ENCODE results near the gene C19orf47. TPM values are rescaled to one million over a fixed set of nuclear protein-coding genes. Genes with fewer than 3 reads are reported as not detected.

Gene C19orf47
- total RNA-seq, 1 donor from 2014 or later, result 16.1 TPM

DNA sequence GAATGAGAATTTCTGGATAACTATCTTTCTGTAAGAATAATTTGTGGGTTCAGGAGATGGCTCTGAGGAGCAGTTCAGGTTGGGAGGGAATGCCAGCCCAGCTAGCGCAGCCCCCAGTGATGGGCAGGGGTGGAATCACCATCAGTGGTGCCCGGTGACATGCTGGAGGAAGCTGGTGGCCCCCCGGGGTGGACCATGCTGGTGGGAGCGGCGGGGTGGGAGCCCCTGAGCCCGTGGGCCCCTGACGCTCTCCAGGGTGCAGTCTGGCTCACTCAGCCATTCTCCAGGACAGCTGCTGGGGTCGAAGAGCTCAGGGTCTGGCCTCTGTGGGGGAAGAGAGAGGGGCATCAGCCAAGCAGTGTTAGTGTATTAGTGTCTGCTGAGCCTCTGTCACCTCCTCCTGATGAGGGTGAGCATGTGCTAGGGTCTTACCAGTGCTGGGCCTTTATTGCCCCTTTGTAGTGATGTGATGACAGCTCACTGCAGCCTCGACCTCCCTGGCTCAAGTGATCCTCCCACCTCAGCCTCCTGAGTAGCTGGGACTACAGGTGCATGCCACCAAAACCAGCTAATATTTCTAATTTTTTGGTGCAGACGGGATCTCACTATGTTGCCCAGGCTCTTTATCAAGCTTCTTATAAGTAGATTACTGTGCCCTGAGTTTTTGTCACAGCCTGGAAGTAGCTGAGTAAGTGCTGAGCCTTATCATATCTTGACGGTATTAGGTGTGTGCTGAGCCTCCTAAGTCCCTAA, 31.4 kb upstream of the C19orf47 start:
- DNase-seq, result no peak
- no peak for ATAC-seq
- H3K36me3 ChIP-seq, result peaks cover 40% of the 10 kb centered on the region
- TF ChIP-seq, protein P1, sequence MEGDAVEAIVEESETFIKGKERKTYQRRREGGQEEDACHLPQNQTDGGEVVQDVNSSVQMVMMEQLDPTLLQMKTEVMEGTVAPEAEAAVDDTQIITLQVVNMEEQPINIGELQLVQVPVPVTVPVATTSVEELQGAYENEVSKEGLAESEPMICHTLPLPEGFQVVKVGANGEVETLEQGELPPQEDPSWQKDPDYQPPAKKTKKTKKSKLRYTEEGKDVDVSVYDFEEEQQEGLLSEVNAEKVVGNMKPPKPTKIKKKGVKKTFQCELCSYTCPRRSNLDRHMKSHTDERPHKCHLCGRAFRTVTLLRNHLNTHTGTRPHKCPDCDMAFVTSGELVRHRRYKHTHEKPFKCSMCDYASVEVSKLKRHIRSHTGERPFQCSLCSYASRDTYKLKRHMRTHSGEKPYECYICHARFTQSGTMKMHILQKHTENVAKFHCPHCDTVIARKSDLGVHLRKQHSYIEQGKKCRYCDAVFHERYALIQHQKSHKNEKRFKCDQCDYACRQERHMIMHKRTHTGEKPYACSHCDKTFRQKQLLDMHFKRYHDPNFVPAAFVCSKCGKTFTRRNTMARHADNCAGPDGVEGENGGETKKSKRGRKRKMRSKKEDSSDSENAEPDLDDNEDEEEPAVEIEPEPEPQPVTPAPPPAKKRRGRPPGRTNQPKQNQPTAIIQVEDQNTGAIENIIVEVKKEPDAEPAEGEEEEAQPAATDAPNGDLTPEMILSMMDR (IDR thresholded peaks at IDR 0.05), result no peak
- intact Hi-C loops (cut with DNase I), result no loop called here
- no peak overlapping the region for H3K4me3 ChIP-seq
- H3K4me1 ChIP-seq, result no peaks in the 10 kb centered on the region
- no peaks in the 10 kb centered on the region for H3K9me3 ChIP-seq
- H3K27me3 ChIP-seq, result no peaks in the 10 kb centered on the region
- H3K27ac ChIP-seq, result no peak overlapping the region

DNA sequence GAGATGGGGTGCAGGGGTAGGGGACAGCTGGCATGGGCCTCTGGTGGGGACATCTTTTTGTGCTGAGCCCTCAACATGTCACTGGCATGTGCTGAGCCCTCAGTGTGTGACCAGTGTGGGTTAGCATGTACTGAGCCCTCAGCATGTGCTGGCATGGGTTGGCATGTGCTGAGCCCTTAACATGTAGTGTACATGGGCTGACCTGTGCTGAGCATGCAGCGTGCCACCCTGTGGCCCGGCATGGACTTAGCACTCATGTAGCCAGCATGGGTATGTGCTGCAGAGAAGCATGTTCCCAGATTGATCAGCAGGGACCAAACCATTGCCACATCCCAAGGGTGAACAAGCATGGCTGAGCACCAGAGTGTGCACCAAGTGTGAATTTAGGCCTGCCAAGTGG, 30.3 kb upstream of the C19orf47 start:
- no peak for DNase-seq
- ATAC-seq, result peak; percentile 23
- peaks cover 51% of the 10 kb centered on the region for H3K36me3 ChIP-seq
- H3K4me3 ChIP-seq, result no peak overlapping the region
- TF ChIP-seq, protein P1 (IDR thresholded peaks at IDR 0.05), result no peak
- intact Hi-C loops (cut with DNase I), result no loop called here
- H3K9me3 ChIP-seq, result no peaks in the 10 kb centered on the region
- no peaks in the 10 kb centered on the region for H3K27me3 ChIP-seq
- H3K4me1 ChIP-seq, result no peaks in the 10 kb centered on the region
- no peak overlapping the region for H3K27ac ChIP-seq

- no peak overlapping the region for H3K27ac ChIP-seq
- no peaks in the 10 kb centered on the region for H3K27me3 ChIP-seq
- no peaks in the 10 kb centered on the region for H3K9me3 ChIP-seq
- TF ChIP-seq, protein P1 (IDR thresholded peaks at IDR 0.05), result no peak
- intact Hi-C loops (cut with DNase I), result no loop called here
- DNase-seq (no peak), ATAC-seq (no peak)
- H3K36me3 ChIP-seq, result peaks cover 57% of the 10 kb centered on the region
- H3K4me3 ChIP-seq, result no peak overlapping the region
- H3K4me1 ChIP-seq, result no peaks in the 10 kb centered on the region
Observed at GRCh38 chr19:40377876-40378385, 29.7 kb upstream of the C19orf47 start.

GRCh38 chr19:40376286-40376862, 28.2 kb upstream of the C19orf47 start:
- ATAC-seq (peak; percentile 3), DNase-seq (no peak)
- TF ChIP-seq, protein P1 (IDR thresholded peaks at IDR 0.05), result no peak

DNA sequence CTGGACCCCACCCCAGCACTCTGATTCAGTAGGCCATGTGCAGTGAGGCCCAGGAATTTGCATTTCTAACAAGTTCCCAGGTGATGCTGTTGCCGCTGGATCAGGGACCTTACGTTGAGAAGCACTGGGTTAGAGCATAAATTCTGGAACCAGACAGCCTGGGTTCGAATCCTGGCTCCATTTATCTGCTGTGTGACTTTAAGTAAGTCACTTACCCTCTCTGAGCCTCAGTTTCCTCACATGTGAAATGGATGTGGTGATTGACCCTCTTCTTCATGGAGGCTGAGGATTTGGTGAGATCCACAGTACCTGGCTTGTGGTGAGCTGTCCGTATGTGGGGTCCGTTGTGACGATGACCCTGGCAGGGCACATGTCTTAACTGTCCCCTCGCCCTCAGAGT, 25.9 kb upstream of the C19orf47 start:
- Histone ChIP-seq H3K4me3 (no peak overlapping the region), H3K9me3 (no peaks in the 10 kb centered on the region), H3K27me3 (no peaks in the 10 kb centered on the region), H3K4me1 (no peaks in the 10 kb centered on the region), H3K27ac (no peak overlapping the region), H3K36me3 (peaks cover 88% of the 10 kb centered on the region)
- no peak for DNase-seq
- intact Hi-C loops (cut with DNase I), result no loop called here
- TF ChIP-seq, protein P1 (IDR thresholded peaks at IDR 0.05), result no peak
- no peak for ATAC-seq

More at GRCh38 chr19:40376286-40376862, 28.2 kb upstream of the C19orf47 start:
- intact Hi-C loops (cut with DNase I), result no loop called here
- no peak overlapping the region for H3K27ac ChIP-seq
- no peaks in the 10 kb centered on the region for H3K9me3 ChIP-seq
- no peak overlapping the region for H3K4me3 ChIP-seq
- H3K27me3 ChIP-seq, result no peaks in the 10 kb centered on the region
- H3K4me1 ChIP-seq, result no peaks in the 10 kb centered on the region
- H3K36me3 ChIP-seq, result peaks cover 73% of the 10 kb centered on the region

Measured in upper lobe of right lung (tissue), 1 donor.